GM04504 (cell line): ENCODE measurements around the gene TBX18.

Experiments used
- DNase-seq: peaks from one replicate; pipeline ENCODE4 v3.0.0-alpha.2; 2012; ENCODE audit warnings: low read depth

Gene TBX18

GRCh38 chr6:84772428-84773132 is 8.2 kb upstream of the TBX18 start:
- no peak for DNase-seq

- no peak for DNase-seq
Measured at GRCh38 chr6:84771756-84772356, 7.5 kb upstream of the TBX18 start.

- no peak for DNase-seq
Measured at GRCh38 chr6:84771125-84771755, 6.8 kb upstream of the TBX18 start.

- no peak for DNase-seq
Measured at GRCh38 chr6:84770521-84770920, 6.1 kb upstream of the TBX18 start.

- no peak for DNase-seq
Measured at GRCh38 chr6:84769306-84769705, 4.9 kb upstream of the TBX18 start.

- no peak for DNase-seq
Measured at GRCh38 chr6:84768442-84769174, 4.2 kb upstream of the TBX18 start.

- DNase-seq, result no peak
Measured at GRCh38 chr6:84767526-84768201, 3.3 kb upstream of the TBX18 start.

GRCh38 chr6:84766799-84767525 is 2.6 kb upstream of the TBX18 start:
- no peak for DNase-seq

GRCh38 chr6:84766118-84766798 is 1.9 kb upstream of the TBX18 start:
- no peak for DNase-seq

- DNase-seq, result peak; percentile 29
Measured at GRCh38 chr6:84763886-84764331, 489 bp downstream of the TBX18 start.

GRCh38 chr6:84763003-84763885 is 1.2 kb downstream of the TBX18 start:
- DNase-seq, result peak; percentile 76

GRCh38 chr6:84762220-84763002 is 2.0 kb downstream of the TBX18 start:
- DNase-seq, result peak; percentile 35

- no peak for DNase-seq
Measured at GRCh38 chr6:84758486-84758885, 5.9 kb downstream of the TBX18 start.

GRCh38 chr6:84756877-84757276 is 7.5 kb downstream of the TBX18 start:
- no peak for DNase-seq

GRCh38 chr6:84756466-84756865 is 7.9 kb downstream of the TBX18 start:
- DNase-seq, result no peak

GRCh38 chr6:84753173-84753572 is 11.2 kb downstream of the TBX18 start:
- DNase-seq, result no peak

- no peak for DNase-seq
Measured at GRCh38 chr6:84752118-84752850, 12.1 kb downstream of the TBX18 start.

- DNase-seq, result no peak
Measured at GRCh38 chr6:84749181-84749580, 15.2 kb downstream of the TBX18 start.
